Fibroblast of skin of left quadriceps (primary cell): ENCODE measurements around the gene CBX8.

Experiments used
- DNase-seq, 2 experiments: peaks; one replicate each; pipeline ENCODE4 v3.0.0-alpha.2; 2013; ENCODE audit warnings: low read depth in 2 of 2

The CBX8 gene

DNA sequence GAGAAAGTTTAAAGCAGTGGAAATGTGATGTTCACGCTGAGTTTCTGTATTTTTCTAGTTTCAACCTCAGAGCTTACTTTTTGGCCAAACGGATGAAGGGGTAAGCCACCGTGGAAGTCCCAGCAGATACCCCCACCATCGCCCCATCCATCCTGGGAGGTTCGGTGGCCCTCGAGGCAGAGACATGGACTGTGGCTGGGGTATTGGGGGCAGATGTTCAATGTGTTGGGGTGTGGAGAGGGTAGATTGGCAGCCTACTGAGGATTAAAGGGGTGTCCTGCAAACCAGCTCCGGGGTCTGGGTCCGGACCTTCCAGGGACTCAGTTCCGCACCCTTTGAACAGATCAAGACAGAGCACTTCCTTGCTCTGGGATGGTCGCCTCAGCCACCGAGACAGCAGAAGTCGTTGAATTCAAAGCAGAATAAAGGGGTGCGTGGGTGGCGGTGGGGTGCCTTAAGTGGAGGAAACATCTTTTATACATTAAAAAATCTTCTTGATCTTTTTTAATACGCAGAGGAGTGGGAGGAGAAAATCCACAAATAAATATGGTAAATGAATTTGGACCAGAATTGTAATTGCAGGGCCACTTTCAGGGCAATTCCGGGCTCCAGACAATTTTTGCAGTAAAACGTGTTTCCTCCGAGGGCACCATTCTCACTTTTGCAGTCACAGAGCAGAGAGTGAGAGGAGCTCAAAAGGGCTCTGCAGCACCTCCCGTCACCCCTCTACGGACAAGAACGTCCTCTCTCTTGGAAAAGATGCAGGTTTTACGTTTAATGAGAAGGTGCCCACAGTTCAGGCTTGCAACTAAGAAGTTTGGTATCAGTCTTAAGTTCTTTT, 8.2 kb upstream of the CBX8 start:
- no peak for DNase-seq

DNA sequence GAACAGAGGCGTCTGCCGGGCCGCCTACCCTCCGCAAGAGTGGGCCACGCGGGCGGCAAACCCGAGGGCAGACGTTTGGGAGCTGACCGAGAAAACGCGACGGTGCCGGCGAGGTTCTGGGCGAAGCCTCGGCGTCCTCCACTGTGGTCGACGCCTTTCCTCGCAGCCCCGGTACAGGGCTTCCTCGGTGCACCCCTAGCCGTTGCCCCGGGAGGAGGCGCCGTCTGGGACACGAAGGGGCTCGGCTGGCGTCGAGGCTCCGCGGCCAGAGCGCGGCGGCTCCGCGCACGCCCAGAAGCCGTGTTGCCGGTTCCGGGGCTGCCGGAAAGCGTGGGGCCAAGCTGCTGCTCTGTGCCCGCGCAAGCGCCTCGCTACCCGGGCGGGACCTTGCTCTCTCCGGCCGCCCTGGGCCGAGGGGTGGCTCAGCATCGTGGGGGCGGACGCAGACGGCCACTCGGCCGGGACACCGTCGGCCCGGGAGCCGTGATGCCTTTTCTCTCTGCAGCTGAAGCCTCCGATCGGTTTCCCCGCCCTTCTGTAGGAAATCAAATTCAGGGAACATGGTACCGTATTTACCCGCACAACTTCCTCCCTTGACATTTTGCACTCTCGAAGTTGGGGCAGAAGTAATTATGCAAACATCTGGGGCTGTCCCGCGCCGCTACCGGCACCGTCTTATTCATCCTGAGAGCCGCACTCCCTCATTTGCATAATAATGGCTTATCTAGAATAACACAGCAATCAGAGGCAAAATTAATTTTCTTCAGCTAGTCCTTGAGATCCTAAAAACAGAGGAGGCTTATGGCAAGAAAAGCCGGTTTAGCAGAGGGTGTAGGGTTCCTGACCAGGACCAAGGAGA, 7.3 kb upstream of the CBX8 start:
- no peak for DNase-seq

DNA sequence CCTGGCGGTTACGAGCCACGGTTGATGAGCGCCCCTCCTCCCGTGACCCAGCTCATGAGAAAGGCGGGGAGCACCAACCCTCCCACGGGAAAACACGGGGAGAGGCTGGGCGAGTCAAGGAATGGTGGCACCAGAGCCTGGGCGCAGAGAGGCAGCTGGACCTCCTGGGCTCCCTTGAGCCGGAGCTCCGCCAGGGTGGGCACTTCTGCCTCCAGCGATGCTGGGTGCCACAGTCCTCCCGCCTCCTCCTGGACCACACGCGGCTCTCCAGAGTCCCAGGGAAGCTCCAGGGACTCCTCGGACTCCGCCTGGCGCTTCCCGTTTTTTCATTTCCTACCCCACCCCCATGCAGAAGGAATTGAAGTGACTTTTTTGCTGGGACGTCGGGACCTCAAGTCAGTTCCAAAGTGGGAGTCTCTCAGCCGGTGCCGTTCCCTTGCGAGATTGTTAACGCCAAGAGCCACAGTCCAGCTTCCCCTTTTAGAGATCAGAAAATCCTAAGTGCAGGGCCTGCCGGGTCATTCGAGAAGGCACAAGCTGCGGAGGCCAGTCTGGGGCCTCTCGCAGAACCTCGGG, 6.6 kb upstream of the CBX8 start:
- DNase-seq: no peak

DNA sequence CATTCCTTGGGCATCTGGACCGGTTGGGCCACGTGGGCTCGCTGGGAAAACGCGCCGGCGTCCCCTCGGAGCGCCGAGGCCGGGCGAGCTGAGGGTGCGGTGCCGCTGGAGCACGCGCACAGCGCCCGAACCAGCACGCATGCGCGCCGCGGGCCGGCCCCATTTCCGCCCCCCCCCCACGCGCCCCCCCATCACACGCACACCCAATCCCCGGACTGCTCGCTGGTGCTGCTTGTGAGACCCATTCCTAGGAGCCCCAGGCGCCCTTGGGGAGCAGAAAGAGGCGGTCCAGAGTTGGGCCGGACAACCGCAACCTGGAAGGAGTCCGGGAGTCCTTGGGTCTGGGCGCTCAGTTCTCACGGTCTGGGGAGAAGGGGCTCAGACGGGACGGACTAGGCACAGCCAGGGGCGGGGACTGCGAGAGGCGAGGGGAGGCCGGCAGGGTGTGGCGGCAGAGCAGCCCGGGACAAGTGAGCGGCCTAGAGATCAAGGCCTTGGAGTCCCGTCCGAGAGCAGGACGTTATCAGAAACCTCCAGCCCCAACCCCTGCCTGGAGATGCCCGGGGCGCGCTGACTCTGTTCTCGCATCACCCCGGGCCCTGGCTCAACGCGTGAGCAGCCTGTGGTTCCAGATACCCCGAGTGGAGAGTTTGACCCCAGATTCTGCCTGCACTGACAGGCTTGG, 6.0 kb upstream of the CBX8 start:
- DNase-seq: no peak

DNA sequence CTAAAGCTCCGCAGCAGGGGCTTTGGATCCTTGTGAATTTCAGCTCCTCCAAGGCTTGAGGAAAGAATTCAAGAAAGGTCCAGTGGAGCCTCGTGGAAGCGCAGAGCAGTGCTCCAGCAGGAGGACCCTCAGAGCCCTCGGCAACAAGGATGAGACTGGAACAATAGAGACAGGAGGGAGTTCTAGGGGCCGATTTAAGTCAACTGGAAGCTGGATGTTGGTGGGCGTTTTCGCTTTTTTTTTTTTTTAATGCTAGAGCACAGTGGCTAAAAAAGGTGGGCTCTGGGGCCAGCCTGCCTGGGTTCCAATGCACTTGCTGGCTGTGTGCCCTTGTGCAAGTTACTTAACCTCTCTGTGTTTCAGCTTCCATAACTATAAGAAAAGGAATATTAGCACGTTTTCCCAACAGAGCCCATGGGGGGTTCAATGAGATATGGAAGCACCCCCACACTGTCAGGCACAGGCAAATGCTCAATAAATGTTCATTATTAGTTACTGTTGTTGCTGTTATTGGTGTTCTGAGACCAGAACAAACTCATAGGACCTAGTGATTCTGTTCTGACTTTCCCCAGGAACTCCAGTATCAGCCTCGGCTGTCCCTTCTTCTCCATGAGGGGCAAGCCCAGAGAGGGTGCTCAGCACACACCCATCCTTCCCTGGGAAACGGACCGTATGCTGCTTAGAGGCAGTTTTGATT, 5.3 kb upstream of the CBX8 start:
- no peak for DNase-seq

DNA sequence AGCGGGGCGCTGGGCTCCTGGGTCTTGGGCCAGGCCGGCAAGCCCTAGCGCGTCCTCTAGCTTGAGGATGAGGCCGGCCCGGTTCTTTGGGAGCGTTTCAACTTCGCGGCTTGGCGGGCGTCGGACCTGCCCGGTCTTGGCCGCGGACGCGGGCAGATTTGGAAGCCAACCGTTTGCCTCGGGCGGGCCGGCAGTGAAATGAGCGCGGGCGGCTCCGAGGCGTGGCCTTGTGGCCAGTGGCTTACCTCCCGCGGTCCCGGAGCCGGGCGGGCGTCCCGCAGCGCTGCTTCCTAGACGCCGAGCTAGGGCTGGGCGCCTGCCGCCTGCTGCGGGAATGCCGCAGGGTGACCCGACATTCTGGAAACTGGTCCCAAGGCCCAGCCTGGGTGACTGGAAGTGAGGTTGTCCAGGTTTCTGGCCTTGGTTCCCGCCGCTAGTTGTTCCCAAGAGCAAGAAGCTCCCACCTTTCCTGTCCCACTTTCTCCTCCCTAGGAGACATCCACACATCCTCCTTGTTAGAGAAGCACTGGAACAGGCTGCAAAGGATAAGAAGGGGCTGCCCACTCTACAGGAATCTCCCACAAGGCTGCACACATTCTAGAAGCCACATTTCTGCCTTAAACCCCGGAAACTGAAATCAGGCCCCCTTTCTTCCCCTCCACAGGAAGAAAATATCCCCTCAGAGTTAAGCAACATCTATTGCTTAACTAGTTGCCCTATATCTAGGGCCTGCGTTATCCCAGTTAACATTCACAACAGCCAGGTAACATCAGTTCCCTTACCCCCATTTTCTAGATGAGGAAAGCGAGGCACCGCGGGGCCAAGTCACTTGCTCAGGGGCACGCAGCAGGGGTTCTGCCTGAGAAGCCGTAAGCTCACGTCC, 4.5 kb upstream of the CBX8 start:
- DNase-seq: no peak

DNA sequence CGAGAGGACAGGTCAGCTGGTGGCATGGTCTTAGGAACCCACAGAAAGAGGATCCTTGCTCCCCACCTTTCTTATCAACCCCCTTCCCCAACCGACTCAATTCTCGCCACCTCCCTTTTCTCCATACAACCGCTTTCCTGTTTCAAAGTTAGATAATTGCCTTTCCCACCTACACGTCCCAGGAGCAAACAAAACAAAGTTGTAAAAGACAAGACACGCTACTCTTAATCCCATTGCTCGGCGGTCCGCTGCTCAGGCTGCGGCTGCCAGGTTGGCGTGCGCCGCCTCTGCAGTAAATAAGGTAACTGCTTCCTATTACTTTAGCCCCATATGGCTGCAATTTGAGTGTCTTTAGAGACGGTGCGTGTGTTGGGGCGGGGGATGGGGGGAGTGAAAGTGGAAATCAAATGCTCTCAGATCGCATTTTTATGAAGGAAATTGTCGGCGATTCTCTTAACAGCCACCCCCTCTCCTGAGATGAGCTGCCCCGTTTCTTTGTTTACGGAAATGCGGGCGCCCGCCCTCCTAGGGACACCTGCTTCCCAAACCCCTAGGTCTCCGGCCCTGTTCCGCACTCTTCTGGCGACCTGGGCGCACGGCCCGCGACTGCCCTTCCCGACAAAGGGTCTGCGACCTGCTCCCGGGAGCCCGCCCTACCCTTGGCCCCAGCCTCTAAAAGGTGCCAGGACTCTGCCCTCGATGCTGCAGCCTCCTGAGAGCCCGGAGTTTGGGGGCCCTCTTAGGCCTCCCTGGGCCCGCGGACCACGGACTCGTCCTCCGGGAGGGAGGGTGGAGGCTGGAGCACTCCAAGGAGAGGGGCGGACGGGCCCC, 3.7 kb upstream of the CBX8 start:
- peak in 1 of 2 experiments; percentile 25 for DNase-seq

DNA sequence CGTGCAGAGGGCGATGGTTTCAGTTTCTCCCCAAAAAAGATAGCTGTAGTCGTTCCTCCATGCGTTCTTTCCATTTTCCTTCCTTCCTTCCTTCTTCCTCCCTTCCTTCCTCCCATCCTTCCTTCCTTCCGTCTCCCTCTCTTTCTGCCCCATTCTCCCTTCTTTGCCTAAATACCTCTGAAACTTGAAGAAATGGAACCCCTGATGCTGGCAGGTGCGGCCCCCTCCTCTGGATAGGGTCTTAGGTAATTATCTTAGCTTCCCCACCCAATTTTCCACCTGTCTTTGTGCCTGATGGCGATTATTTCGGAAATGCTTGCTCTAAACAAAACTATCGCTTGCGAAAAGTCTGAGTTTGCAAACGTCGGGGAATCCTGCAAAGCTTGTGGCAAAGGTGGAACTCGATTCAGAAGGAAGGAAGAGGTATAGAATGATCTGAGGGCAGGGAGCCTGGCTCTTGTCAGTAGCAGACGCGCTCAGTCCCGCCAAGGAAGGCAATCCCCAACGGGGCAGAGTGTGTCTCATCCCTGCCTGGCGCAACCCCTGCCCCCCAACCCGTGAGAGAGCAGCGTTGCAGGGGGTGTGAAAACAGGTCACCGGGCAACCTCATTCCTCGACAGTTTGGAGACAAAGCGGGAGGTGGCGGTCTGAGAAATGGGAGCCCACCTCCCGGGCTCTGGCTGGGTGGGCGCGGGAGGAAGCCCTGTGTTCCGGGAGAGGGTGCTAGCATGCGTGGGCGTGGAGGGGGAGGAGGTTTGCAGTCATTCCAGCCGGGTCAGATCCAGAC, 2.9 kb upstream of the CBX8 start:
- DNase-seq: no peak

DNA sequence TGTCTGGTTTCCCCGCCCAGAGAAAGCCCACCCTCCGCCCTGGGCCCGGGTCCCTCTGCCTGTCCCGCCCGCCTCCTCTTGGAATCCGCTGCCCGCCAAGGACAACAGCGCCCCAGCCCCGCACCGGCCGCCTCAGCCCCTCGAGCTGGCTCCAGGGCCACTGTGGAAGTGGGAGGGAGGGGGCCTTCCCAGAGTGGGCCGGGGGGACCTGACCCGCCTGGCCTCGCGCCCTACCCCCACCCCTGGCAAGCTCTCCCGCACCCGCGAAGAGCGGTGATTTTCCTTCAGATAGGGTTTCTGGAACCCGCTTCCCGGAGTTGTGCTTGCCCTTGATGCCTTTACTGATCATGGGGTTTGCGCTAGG, 2.3 kb upstream of the CBX8 start:
- DNase-seq: no peak

DNA sequence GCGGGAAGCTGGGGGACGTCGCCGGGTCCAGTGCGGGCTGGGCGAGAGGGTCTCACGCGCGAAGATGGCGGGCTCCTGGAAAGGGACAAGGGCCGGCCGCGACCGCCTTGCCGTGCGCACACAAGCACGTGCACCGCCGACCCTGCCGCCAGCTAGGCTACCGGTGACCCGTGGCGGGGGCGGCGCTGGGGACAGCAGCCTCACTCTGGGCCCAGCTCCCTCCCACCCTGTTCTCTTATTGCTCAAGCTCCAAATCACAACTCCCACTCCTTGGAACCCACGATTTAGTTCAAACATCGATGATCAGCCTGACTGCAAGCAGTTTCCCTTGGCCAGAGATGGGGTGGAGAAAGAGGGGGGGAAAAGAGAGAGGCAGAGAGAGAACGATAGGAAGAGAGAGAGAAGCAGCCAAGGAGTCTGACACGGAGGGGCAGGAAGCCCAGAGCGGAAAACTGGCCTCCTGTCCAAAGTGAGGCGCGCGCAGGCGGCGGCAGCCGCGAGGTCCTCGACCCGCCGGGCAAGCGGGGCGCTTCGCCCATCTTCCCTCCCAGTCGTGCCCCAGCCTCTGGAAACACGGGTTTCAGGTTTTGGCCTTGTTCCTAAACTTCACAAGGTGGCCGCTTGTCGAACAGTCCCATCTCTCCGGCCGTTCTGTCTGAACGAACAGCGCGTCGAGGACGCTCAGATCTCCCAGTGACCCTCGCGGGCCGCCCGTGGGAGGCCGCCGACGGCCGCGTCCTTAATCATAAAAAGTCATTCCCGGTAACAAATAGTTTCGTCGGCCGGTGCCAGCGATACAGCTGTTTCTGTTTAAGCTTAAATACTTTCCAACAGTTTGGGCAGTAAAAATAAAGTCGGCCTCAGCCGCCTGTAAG, 1.7 kb upstream of the CBX8 start:
- DNase-seq: no peak

DNA sequence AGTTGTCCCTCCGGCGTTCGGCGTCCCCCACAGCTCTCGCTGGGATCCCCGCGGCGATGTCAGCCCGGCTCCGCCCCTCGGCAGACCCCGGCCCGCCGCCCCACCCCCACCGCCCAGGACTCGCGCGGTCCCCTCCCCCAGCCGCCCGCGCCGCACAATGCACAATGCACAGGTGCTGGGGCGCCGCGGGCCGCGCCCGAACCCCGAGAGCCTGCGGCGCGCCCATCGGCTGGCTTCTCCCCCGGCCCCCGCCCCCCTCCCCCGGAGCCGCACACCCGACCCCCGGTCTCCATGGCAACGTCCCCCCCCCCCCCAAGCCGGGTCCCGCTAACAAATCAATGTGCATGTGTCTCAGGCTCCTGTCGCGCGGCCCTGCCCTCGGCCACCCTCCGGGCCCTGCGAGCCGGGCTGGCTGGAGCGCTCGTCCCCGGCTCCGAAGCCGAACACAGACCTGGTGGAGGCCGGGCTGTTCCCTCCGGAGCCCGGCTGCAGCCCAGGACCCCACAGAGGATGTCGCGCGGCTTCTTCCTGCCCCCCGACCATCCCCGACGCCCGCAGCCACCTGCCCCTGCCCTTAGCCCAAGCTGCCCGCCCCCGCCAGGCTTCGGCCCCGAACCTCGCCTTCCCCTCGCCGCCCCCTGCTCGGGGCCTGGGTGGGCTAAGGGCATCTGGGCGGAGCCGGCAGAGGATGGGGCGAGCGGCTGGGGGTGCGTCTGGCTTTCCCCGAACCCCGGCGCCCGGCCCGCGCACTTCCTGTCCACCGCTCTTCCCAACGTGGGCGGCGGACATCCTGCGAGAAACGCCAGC, 818 bp upstream of the CBX8 start:
- DNase-seq: no peak

DNA sequence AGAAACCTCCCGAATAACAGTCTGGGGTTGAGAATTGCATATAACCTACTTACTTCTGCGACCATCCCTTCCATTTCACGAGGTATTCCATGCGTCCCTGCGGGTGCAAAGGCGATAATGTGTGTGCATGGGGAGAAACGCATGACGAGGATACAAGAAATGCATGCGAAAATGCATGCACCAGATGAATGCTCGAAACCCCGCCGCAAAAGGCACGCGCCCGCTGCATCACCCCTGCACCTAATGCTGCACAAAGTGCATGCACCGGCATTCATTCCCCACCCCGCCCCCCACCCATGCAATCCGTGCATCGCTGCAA, 474 bp downstream of the CBX8 start:
- DNase-seq: no peak

DNA sequence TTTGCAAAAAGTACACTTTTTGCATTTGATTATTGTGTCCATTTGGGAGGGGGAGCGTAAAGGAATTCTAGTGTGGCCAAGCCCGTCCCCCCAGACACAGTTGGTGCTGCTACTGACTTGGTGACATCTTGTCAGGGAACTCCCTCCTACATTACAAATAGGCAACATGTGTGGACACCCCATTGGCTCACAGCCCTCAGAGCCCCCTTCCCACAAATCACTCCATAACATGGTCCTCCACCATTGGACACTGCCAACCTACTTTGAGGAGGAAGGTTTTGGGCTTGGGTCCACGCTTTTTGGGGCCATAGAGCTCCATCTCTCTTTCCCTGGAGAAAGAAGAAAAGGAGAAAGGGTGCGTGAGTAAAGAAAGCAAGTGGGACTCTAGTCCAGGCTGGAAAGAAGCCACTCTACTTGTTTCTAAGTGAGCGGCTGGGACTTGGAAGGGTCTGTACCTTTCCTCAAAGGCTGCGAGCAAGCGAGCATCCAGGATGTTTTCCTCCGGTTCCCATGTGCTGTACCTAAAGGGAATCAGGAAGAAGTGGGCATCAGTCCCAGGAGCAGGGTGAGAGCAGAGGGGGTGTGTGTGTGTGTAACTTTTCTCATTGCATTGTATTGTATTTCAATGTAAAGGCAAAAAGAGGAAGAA, 958 bp downstream of the CBX8 start:
- no peak for DNase-seq

DNA sequence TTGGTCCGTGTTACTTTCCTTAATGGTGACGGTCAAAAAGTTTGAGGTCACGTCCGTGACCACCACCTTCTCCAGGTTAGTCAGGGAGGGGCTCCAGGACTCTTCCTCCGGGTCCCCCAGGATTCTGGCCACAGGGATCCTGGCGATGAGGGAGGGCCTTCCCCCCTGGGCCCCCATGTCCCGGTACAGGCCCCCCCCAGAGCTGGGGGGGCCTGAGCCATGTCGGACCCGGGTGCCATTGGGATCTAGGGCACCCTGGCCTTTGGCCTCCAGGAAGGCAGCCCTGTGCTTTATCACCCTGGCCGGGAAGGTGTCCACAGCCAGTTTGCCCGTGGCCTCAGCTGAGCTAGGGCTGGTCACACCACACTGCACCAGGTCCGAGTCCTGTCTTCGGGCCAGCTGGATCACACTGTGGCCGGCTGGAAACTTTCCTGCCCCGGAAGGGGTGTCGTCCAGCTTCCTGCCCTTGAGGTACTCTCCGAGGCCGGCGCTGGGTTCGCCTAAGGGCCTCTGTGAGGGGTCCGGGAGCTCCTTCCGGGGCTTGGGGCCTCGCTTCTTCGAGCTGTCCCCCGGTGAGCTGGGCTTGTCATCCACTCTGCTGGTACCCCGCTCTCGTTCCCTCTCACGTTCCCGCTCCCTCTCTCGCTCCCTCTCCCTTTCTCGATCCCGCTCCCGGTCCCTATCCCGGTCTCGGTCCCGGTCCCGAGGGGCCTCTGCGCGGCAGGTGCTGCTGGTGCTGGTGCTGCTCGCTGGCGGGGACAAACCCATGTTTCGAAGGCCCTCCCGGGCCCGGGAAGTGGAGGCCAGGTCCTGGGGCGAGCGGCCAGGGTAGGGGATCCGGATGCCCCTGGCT, 2.0 kb downstream of the CBX8 start:
- no peak for DNase-seq

DNA sequence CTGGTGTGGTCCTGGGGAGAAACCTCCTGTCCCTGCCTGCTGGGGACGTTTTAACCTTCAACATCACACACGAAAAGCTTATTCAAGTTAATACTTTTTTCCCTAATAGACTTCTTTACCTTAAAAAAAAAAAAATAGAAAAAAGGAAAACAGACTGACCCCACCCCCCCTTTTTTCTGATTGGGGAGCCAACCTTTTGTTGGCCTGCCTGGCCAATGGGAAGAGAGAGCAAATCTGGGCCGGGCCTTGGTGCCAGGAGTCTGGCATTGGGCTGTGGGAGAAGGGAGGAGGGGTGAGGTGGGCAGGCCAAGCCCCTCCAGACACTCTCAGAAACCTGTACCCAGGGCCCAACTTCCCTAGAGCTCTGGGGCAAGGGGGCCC, 3.0 kb downstream of the CBX8 start:
- no peak for DNase-seq
